ENCODE data around the gene WDR35.
"Not testable (repeated sequence)": the region's sequence is repeated elsewhere in the genome, so short reads cannot be mapped to it uniquely, and the experiment has no call there.

Gene WDR35

DNA sequence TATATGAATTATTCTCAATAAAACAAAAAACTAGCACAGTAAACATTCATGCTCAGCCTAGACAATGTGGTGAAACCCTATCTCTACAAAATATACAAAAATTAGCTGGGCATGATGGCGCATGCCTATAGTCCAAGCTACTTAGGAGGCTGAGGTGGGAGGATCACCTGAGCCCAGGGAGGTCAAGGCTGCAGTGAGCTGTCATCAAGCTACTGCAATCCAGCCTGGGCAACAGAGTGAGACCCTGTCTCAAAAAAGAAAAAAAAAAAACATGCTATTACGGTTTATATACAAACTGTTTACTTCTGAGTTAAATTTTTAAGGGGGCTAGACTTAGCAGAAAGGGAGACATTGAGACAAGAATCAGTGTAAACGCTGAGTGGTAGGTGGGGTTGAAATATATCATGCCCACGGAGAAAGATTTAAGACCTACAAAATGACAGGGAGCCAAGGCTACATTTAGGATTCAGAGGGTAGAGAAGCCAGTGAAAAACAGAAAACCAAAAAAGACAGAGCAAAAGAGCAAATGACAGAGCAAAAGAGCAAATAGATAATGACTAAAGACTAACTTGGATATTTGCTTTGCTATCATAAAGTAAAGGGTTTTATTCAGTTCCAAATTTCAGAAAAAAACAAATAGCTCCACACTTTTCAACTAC, 95.6 kb downstream of the WDR35 start:
- no peak for TF ChIP-seq CTCF (IDR thresholded peaks at IDR 0.05)
- H3K27me3 ChIP-seq, result no peaks in the 10 kb centered on the region
- H3K4me3 ChIP-seq (ENCODE audit: low read depth in 1 of 2, low read length in 1 of 2), result no peak overlapping the region
- no peak overlapping the region for H3K27ac ChIP-seq
- H3K36me3 ChIP-seq, result no peaks in the 10 kb centered on the region
- H3K9me3 ChIP-seq, result no peaks in the 10 kb centered on the region
- H3K4me1 ChIP-seq (ENCODE audit: control insufficient read depth in 1 of 2, insufficient read depth in 1 of 2, low read depth in 1 of 2, low read length in 1 of 2), result peaks cover 43 to 50% of the 10 kb centered on the region in 2 experiments

DNA sequence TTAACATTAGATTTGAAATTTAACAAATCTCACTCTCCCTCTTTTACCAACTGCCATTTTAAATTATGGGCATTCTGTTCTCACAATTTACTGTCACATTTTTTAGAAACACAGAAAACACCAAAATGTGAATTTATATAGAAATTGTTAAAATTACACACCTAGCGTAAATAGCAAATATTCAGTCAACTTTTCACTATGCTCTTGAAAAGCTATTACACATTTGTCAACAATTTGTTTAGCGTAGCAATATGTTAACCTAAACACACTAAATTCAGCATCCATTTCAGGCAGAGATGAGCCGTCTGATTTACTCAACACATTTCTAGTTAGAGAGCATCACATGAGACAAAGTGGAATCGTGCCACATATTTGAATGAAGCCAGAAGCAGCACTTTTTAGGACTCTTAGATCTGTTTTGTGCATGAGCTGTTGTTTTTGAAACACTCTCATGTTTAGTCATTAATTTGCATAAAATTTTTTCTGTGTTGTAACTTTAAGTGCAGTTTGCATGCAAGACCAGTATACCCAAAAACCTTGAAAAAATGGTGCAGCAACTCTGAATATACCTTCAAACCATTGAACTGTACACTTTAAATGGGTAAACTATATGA, 96.3 kb downstream of the WDR35 start:
- Histone ChIP-seq H3K4me3 (ENCODE audit: low read depth in 1 of 2, low read length in 1 of 2) (no peak overlapping the region), H3K9me3 (no peaks in the 10 kb centered on the region), H3K4me1 (ENCODE audit: control insufficient read depth in 1 of 2, insufficient read depth in 1 of 2, low read depth in 1 of 2, low read length in 1 of 2) (peaks cover 37 to 44% of the 10 kb centered on the region in 2 experiments), H3K27me3 (no peaks in the 10 kb centered on the region), H3K27ac (no peak overlapping the region), H3K36me3 (no peaks in the 10 kb centered on the region)
- no peak for TF ChIP-seq CTCF (IDR thresholded peaks at IDR 0.05)

DNA sequence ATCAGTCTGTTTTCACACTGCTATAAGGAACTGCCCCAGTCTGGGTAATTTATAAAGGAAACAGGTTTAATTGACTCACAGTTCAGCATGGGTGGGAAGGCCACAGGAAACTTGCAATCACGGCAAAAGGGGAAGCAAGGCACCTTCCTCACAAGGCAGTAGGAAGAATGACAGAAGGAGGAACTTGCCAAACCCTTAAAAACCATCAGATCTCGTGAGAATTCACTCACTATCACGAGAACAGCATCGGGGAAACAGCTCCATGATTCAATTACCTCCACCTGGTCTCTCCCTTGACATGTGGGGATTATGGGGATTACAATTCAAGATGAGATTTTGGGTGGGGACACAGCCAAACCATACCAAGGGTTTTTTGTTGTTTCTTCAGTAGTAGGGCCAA, 97.9 kb downstream of the WDR35 start:
- H3K36me3 ChIP-seq, H3K27me3 ChIP-seq, H3K9me3 ChIP-seq: not testable (repeated sequence)
- H3K4me3 ChIP-seq (ENCODE audit: low read depth in 1 of 2, low read length in 1 of 2), result peak overlapping the region; percentile 44
- H3K27ac ChIP-seq, result peak overlapping the region; percentile 89
- H3K4me1 ChIP-seq (ENCODE audit: control insufficient read depth in 1 of 2, insufficient read depth in 1 of 2, low read depth in 1 of 2, low read length in 1 of 2), result peaks cover 27 to 30% of the 10 kb centered on the region in 2 experiments

- H3K36me3 ChIP-seq, result no peaks in the 10 kb centered on the region
- H3K4me3 ChIP-seq (ENCODE audit: low read depth in 1 of 2, low read length in 1 of 2), result no peak overlapping the region
- no peak for TF ChIP-seq CTCF (IDR thresholded peaks at IDR 0.05)
- no peaks in the 10 kb centered on the region for H3K9me3 ChIP-seq
- peak overlapping the region; percentile 89 for H3K27ac ChIP-seq
- H3K4me1 ChIP-seq (ENCODE audit: control insufficient read depth in 1 of 2, insufficient read depth in 1 of 2, low read depth in 1 of 2, low read length in 1 of 2), result peaks cover 27 to 30% of the 10 kb centered on the region in 2 experiments
- H3K27me3 ChIP-seq, result no peaks in the 10 kb centered on the region
These were observed 99.8 kb downstream of the WDR35 start for GRCh38 chr2:19890104-19890503.

DNA sequence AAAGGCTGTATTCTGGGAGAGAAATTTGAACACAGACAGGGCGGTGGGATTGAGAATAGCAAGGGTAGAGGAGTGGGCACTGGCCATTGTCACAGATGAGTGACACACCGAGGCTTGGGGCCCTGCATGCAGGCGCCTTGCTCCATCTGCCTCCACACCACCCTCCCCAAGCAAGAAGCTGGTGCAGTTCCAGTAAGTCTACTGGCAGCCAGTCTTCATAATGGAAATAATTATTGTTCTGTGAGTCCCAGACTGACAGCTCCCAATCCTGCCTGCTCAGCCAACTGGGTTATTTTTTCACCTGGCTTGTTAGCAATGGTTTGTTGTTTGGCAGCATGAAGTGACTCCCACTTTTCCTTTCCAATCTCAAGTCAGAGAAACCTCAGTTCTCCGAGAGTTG, 101.1 kb downstream of the WDR35 start:
- Histone ChIP-seq H3K36me3 (no peaks in the 10 kb centered on the region), H3K4me3 (ENCODE audit: low read depth in 1 of 2, low read length in 1 of 2) (no peak overlapping the region), H3K9me3 (no peaks in the 10 kb centered on the region), H3K27me3 (no peaks in the 10 kb centered on the region), H3K27ac (no peak overlapping the region), H3K4me1 (ENCODE audit: control insufficient read depth in 1 of 2, insufficient read depth in 1 of 2, low read depth in 1 of 2, low read length in 1 of 2) (peaks cover 27 to 30% of the 10 kb centered on the region in 2 experiments)
- no peak for TF ChIP-seq CTCF (IDR thresholded peaks at IDR 0.05)

- Histone ChIP-seq H3K27ac (peak overlapping the region; percentile 2), H3K4me3 (ENCODE audit: low read depth in 1 of 2, low read length in 1 of 2) (no peak overlapping the region), H3K9me3 (no peaks in the 10 kb centered on the region), H3K4me1 (ENCODE audit: control insufficient read depth in 1 of 2, insufficient read depth in 1 of 2, low read depth in 1 of 2, low read length in 1 of 2) (peaks cover 25 to 27% of the 10 kb centered on the region in 2 experiments), H3K27me3 (no peaks in the 10 kb centered on the region), H3K36me3 (no peaks in the 10 kb centered on the region)
- TF ChIP-seq CTCF (IDR thresholded peaks at IDR 0.05), result no peak
These were observed 102.4 kb downstream of the WDR35 start for GRCh38 chr2:19887510-19887909.
